Smooth muscle cell (in vitro differentiated cells): ENCODE measurements around the gene C4orf51. TPM values are rescaled to one million over a fixed set of nuclear protein-coding genes. Genes with fewer than 3 reads are reported as not detected.

Experiments
- DNase-seq: peaks from one replicate; lab custom pipeline; 2025; ENCODE audit not compliant: unreplicated experiment; lab: John Stamatoyannopoulos, UW
- H2AFZ ChIP-seq: fragments of 200-600 bp; sonication (generic); 2 replicates; pipeline ENCODE4 v1.6.0; 2016; ENCODE audit warnings: antibody characterized with exemption, low read depth, mild to moderate bottlenecking
- H3F3A ChIP-seq: fragments of 200-600 bp; sonication (generic); 2 replicates; pipeline ENCODE4 v1.6.0; 2017; ENCODE audit warnings: antibody characterized with exemption, low read depth
- H3K27ac ChIP-seq: fragments of 200-600 bp; sonication (generic); 2 replicates; pipeline ENCODE4 v1.5.1; 2016; ENCODE audit warnings: low read depth, mild to moderate bottlenecking
- H3K27me3 ChIP-seq: fragments of 200-600 bp; sonication (generic); 2 replicates; pipeline ENCODE4 v1.6.1; 2016; ENCODE audit warnings: low read depth, mild to moderate bottlenecking
- H3K36me3 ChIP-seq: fragments of 200-600 bp; sonication (generic); 2 replicates; pipeline ENCODE4 v1.5.1; 2016; ENCODE audit warnings: low read depth
- H3K4me1 ChIP-seq: fragments of 200-600 bp; sonication (generic); 2 replicates; pipeline ENCODE4 v1.5.1; 2016; ENCODE audit warnings: low read depth
- H3K4me2 ChIP-seq: fragments of 200-600 bp; sonication (generic); 2 replicates; pipeline ENCODE4 v1.6.0; 2016; ENCODE audit warnings: mild to moderate bottlenecking
- H3K4me3 ChIP-seq: fragments of 200-600 bp; sonication (generic); 2 replicates; pipeline ENCODE4 v1.5.1; 2016; ENCODE audit warnings: mild to moderate bottlenecking
- H3K79me2 ChIP-seq: fragments of 200-600 bp; sonication (generic); 2 replicates; pipeline ENCODE4 v1.6.0; 2016; ENCODE audit warnings: low read depth, mild to moderate bottlenecking
- H3K9ac ChIP-seq: fragments of 200-600 bp; sonication (generic); 2 replicates; pipeline ENCODE4 v1.6.0; 2016; ENCODE audit warnings: low read depth
- H3K9me3 ChIP-seq: fragments of 200-600 bp; sonication (generic); replicated peaks from 2 replicates; pipeline ENCODE4 v1.5.1; 2016; ENCODE audit warnings: low read depth
- H4K20me1 ChIP-seq: fragments of 200-600 bp; sonication (generic); 2 replicates; pipeline ENCODE4 v1.6.0; 2016; ENCODE audit warnings: low read depth
- WGBS: methylation state at CpG from one replicate; pipeline ENCODE4 v1.1.7; 2016; ENCODE audit warnings: low lambda C conversion rate; 5-methylcytosine and 5-hydroxymethylcytosine counted together
- polyA plus RNA-seq: library from polyadenylated mRNA; unstranded; fragments of >200 nt; fragmentation: Nextera tagmentation; extraction: Ambion mirVana; gene quantifications from 2 replicates; pipeline ENCODE4 v1.2.1, GENCODE V29; 2016
- total RNA-seq: library from RNA; depleted of rRNA; stranded (reverse); fragments of >200 nt; gene quantifications from 2 replicates; pipeline ENCODE4 v1.2.3, GENCODE V29; 2014
- TF ChIP-seq, protein P1 (sequence below): fragments of 200-600 bp; sonication (generic); IDR thresholded peaks from 2 replicates; pipeline ENCODE4 v1.5.1; 2017; ENCODE audit warnings: borderline replicate concordance, mild to moderate bottlenecking, antibody characterized with exemption; ENCODE audit not compliant: insufficient read depth, poor library complexity, severe bottlenecking

The C4orf51 gene
- total and polyA plus RNA-seq, 2 experiments from 2014 or later: not detected

DNA sequence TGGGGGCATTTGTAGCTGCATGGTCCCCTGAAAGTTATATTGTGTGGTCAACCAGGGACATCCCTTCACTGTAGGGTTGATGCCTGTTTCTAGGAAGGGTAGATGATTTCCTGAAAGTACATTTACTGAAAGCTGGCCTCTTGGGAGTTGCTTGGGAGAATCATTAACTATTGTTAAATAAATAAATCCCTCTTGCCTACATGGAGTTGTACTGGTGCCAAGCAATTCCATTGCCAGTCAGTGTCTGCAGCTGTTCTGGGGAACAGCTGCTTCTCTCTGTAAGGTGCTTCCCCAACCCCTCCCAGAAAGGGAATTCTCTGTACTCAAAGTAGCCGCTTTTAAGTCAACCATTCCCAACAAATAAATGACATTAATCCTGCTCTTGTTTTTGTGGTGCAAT, 51.1 kb downstream of the C4orf51 start:
- Histone ChIP-seq H3K4me2 (no peak overlapping the region), H3K9me3 (no peaks in the 10 kb centered on the region), H3K4me3 (no peak overlapping the region), H3K27me3 (no peaks in the 10 kb centered on the region), H3K9ac (no peak overlapping the region), H4K20me1 (no peaks in the 10 kb centered on the region), H3K27ac (no peak overlapping the region), H2AFZ (no peak overlapping the region), H3F3A (peaks cover 26% of the 10 kb centered on the region), H3K4me1 (peaks cover 21% of the 10 kb centered on the region), H3K36me3 (no peaks in the 10 kb centered on the region), H3K79me2 (no peaks in the 10 kb centered on the region)
- DNase-seq: no peak
- 92% methylated on average over 1 of the region's 1 CpG for WGBS
- TF ChIP-seq, protein P1, sequence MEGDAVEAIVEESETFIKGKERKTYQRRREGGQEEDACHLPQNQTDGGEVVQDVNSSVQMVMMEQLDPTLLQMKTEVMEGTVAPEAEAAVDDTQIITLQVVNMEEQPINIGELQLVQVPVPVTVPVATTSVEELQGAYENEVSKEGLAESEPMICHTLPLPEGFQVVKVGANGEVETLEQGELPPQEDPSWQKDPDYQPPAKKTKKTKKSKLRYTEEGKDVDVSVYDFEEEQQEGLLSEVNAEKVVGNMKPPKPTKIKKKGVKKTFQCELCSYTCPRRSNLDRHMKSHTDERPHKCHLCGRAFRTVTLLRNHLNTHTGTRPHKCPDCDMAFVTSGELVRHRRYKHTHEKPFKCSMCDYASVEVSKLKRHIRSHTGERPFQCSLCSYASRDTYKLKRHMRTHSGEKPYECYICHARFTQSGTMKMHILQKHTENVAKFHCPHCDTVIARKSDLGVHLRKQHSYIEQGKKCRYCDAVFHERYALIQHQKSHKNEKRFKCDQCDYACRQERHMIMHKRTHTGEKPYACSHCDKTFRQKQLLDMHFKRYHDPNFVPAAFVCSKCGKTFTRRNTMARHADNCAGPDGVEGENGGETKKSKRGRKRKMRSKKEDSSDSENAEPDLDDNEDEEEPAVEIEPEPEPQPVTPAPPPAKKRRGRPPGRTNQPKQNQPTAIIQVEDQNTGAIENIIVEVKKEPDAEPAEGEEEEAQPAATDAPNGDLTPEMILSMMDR: no peak

DNA sequence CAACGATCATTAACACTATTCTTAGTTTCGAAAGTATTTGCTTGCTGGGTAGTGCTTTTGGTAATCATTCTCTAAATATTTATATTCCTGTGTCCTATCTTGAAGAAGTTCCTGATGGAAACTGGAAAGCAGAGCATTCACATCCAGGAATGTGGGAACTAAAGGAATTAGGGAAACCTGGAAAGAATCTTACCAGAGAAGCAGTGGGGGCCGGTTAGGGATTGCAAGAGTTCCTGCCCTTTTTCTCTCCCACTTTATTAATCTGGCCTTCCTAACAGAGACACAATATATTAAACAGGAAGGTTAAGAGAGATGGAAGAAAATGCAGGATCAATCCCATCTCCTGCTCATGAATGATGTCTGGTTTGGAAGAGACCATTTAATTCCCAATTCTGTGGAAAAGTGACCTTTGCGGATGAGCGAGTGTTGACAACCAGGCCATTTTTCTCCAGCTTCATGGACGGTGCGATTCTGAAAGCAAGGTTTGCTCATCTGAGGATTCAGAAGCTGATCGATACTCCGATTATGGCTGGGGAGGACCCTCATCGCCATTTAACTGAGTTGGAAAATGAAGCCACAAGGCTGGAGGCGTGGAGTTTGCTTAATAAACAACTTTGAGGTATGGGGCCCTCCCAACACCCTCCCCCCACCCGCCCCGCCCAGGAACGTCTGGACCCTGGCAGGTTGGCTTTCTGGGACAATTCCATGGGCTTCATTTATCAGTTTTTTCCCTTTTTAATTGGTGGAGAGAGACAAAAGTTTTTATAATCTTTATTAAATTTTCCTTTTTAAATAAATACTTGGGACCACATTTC, 52.3 kb downstream of the C4orf51 start:
- peak overlapping the region; percentile 96 for H3K4me2 ChIP-seq
- 48% methylated on average over 14 of the region's 14 CpGs for WGBS
- H3K4me1 ChIP-seq: peaks cover 21% of the 10 kb centered on the region
- no peaks in the 10 kb centered on the region for H3K9me3 ChIP-seq
- H3K27me3 ChIP-seq: no peaks in the 10 kb centered on the region
- peak overlapping the region; percentile 94 for H3K9ac ChIP-seq
- H4K20me1 ChIP-seq: no peaks in the 10 kb centered on the region
- no peak for DNase-seq
- peaks cover 28% of the 10 kb centered on the region for H3F3A ChIP-seq
- peak overlapping the region; percentile 99 for H3K27ac ChIP-seq
- H3K36me3 ChIP-seq: no peaks in the 10 kb centered on the region
- no peaks in the 10 kb centered on the region for H3K79me2 ChIP-seq
- TF ChIP-seq, protein P1: no peak
- peak overlapping the region; percentile 64 for H2AFZ ChIP-seq
- peak overlapping the region; percentile 64 for H3K4me3 ChIP-seq

DNA sequence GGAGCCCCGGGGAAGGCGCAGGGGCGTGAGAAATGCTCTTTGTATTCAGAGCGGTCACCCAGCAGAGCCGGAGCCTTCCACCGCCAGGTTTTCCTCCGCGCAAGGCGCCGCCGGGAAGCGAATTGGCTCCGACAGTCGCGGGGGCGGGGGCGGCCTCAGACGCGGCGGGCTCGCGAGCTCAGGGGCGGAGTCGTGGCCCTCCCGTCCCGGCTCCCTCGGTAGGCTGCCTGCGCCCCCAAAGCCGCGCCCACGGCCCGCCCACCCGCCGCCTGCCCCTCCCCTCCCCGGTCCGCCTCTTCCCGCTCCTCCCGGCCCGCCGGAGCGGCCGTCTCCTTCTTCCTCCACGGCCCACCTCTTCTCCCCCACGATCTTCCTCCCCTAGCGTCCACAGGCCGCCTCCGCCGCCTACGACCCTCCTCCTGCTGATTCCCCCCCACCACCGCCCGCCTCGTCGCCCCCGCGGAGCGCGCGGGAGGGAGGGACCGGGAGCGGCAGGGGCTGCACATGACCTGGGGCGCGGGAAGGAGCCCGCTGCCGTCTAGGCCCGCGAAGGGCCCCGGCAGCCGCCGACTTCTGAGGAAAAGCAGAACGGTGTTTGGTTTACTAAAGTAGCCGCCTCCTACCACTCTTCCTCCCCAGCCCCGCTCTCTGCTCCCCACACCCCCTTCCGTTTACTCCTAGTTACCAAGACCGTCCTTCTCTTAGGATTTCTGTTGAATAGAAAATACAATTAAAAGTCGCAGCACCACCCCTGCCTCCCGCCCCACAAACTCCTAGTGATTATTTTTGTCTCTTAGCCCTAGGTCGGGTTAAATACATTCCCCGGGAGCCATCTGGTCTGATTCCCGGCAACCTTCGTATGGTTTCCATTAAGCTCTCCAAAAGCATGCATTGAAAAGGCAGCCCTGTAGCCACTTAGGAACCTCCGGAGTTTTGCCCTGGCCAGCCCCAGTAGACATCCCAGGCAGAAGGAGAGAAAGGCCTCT, 53.2 kb downstream of the C4orf51 start:
- Histone ChIP-seq H3K4me1 (peaks cover 21% of the 10 kb centered on the region), H4K20me1 (no peaks in the 10 kb centered on the region), H3K4me2 (peak overlapping the region; percentile 96), H3K27ac (peak overlapping the region; percentile 99), H3K27me3 (no peaks in the 10 kb centered on the region), H3K36me3 (no peaks in the 10 kb centered on the region), H3K4me3 (peak overlapping the region; percentile 64), H2AFZ (peak overlapping the region; percentile 68), H3K9me3 (no peaks in the 10 kb centered on the region), H3F3A (peaks cover 28% of the 10 kb centered on the region), H3K9ac (peak overlapping the region; percentile 94), H3K79me2 (no peaks in the 10 kb centered on the region)
- TF ChIP-seq, protein P1: no peak
- DNase-seq: peak; percentile 91
- WGBS: 1% methylated on average over 25 of the region's 81 CpGs
